SU-DHL-6 (cell line): ENCODE results near the gene TP73.

ENCODE experiments used
- H2AFZ ChIP-seq: fragments of 200-600 bp; sonication (generic); 2 replicates; pipeline ENCODE4 v1.6.1; 2014; ENCODE audit warnings: low read depth, mild to moderate bottlenecking, moderate library complexity, mixed read lengths, antibody characterized with exemption, low read length; ENCODE audit not compliant: severe bottlenecking
- H3F3A ChIP-seq: fragments of 200-600 bp; shearing (Covaris generic); 2 replicates; pipeline ENCODE4 v1.6.0; 2016; ENCODE audit warnings: antibody characterized with exemption, mild to moderate bottlenecking; ENCODE audit not compliant: insufficient read depth
- H3K27ac ChIP-seq: fragments of 200-600 bp; sonication (generic); 2 replicates; pipeline ENCODE4 v1.5.1; 2016; ENCODE audit warnings: low read depth, mild to moderate bottlenecking, low read length, moderate library complexity, mixed read lengths
- H3K27me3 ChIP-seq: fragments of 200-600 bp; sonication (generic), shearing (Covaris generic); 2 replicates; pipeline ENCODE4 v1.6.0; 2014; ENCODE audit warnings: mild to moderate bottlenecking, low read length
- H3K36me3 ChIP-seq: fragments of 200-600 bp; sonication (generic); 2 replicates; pipeline ENCODE4 v1.6.1; 2014; ENCODE audit warnings: mild to moderate bottlenecking, low read length, mixed read lengths
- H3K4me2 ChIP-seq: fragments of 300-600, 200-600 bp; shearing (Covaris generic), sonication (generic); 2 replicates; pipeline ENCODE4 v1.6.0; 2014; ENCODE audit warnings: low read length, low read depth, mild to moderate bottlenecking; ENCODE audit not compliant: poor library complexity, severe bottlenecking
- H3K4me3 ChIP-seq: fragments of 200-600 bp; sonication (generic); 2 replicates; pipeline ENCODE4 v1.5.1; 2014; ENCODE audit warnings: antibody characterized with exemption, low read length, mild to moderate bottlenecking, mixed read lengths; ENCODE audit not compliant: insufficient read depth, poor library complexity, severe bottlenecking
- H3K79me2 ChIP-seq: fragments of 200-600 bp; sonication (generic); 2 replicates; pipeline ENCODE4 v1.6.1; 2014; ENCODE audit warnings: mild to moderate bottlenecking, low read length, moderate library complexity; ENCODE audit not compliant: insufficient read depth
- H3K9ac ChIP-seq: fragments of 200-600 bp; sonication (generic); 2 replicates; pipeline ENCODE4 v1.7.0; 2014; ENCODE audit warnings: mild to moderate bottlenecking, low read length
- H3K9me2 ChIP-seq: fragments of 200-600 bp; sonication (generic); replicated peaks from 2 replicates; pipeline ENCODE4 v1.6.1; 2014; ENCODE audit warnings: low read length; ENCODE audit not compliant: insufficient read depth
- H3K9me3 ChIP-seq: fragments of 200-600 bp; sonication (generic); 2 replicates; pipeline ENCODE4 v1.6.1; 2014; ENCODE audit warnings: low read length, mixed read lengths; ENCODE audit not compliant: insufficient read depth
- H4K20me1 ChIP-seq: fragments of 200-600 bp; sonication (generic); 2 replicates; pipeline ENCODE4 v1.6.1; 2014; ENCODE audit warnings: low read depth, mild to moderate bottlenecking, antibody characterized with exemption, low read length, moderate library complexity, mixed read lengths
- EZH2phosphoT487 ChIP-seq: fragments of 200-600 bp; sonication (generic), shearing (Covaris generic); conservative IDR thresholded peaks from 2 replicates; pipeline ENCODE4 v1.6.1; 2018; ENCODE audit warnings: mild to moderate bottlenecking, antibody characterized with exemption, low read length, moderate library complexity, mixed read lengths
- TF ChIP-seq, protein P1 (sequence below): fragments of 200-600 bp; sonication (generic); IDR thresholded peaks from one replicate; pipeline ENCODE4 v1.5.1; 2017; ENCODE audit warnings: antibody characterized with exemption, mild to moderate bottlenecking, low read length, moderate library complexity; ENCODE audit not compliant: insufficient read depth, poor library complexity, severe bottlenecking

TP73 gene

DNA sequence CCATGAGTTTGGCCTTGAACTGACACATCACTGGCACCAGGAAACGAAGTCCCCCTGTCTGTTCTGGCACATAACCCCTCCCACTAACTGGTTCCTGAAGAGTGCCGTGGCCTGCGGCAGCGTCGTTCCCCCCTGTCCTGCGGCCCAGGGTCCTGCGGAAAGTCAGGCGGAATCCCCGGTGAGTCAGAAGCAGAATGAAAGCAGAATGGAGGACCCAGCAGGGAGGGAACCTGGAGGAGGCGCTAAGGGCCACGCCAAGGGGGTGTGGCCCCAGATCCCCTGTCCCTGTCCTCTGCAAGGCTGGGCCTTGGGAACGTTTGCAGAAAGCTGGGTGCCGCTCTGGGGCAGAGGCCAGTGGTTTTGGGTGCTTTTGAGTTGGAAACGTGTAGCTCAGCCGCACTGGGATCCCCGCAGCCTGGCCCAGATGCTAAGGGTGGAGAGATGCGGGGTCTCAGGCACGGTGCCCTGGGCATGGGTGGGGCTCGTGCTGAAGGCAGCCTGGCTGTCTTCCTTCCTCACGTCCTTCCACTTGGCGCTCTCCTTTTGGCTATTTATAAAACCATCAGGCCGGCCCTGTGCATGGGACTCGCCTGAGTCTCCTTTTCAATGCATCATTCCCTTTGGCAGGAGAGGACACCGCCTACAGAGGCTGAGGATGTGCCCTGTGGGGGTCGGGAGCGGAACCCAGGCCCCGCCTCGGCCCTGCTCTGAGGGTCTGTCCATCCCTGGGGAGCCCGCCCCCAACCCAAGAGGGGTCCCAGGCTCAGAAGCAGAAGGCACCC, 36.2 kb downstream of the TP73 start:
- H3K9me2 ChIP-seq, result no peaks in the 10 kb centered on the region
- no peak overlapping the region for H3K9ac ChIP-seq
- H4K20me1 ChIP-seq, result no peaks in the 10 kb centered on the region
- no peak overlapping the region for H2AFZ ChIP-seq
- no peak overlapping the region for H3K4me2 ChIP-seq
- TF ChIP-seq, protein P1, sequence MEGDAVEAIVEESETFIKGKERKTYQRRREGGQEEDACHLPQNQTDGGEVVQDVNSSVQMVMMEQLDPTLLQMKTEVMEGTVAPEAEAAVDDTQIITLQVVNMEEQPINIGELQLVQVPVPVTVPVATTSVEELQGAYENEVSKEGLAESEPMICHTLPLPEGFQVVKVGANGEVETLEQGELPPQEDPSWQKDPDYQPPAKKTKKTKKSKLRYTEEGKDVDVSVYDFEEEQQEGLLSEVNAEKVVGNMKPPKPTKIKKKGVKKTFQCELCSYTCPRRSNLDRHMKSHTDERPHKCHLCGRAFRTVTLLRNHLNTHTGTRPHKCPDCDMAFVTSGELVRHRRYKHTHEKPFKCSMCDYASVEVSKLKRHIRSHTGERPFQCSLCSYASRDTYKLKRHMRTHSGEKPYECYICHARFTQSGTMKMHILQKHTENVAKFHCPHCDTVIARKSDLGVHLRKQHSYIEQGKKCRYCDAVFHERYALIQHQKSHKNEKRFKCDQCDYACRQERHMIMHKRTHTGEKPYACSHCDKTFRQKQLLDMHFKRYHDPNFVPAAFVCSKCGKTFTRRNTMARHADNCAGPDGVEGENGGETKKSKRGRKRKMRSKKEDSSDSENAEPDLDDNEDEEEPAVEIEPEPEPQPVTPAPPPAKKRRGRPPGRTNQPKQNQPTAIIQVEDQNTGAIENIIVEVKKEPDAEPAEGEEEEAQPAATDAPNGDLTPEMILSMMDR, result no peak
- TF ChIP-seq EZH2phosphoT487, result no peak
- H3K4me3 ChIP-seq, result no peak overlapping the region
- no peaks in the 10 kb centered on the region for H3K36me3 ChIP-seq
- no peaks in the 10 kb centered on the region for H3K9me3 ChIP-seq
- no peak overlapping the region for H3K27ac ChIP-seq
- no peaks in the 10 kb centered on the region for H3K27me3 ChIP-seq
- H3F3A ChIP-seq, result no peaks in the 10 kb centered on the region
- H3K79me2 ChIP-seq, result no peaks in the 10 kb centered on the region

DNA sequence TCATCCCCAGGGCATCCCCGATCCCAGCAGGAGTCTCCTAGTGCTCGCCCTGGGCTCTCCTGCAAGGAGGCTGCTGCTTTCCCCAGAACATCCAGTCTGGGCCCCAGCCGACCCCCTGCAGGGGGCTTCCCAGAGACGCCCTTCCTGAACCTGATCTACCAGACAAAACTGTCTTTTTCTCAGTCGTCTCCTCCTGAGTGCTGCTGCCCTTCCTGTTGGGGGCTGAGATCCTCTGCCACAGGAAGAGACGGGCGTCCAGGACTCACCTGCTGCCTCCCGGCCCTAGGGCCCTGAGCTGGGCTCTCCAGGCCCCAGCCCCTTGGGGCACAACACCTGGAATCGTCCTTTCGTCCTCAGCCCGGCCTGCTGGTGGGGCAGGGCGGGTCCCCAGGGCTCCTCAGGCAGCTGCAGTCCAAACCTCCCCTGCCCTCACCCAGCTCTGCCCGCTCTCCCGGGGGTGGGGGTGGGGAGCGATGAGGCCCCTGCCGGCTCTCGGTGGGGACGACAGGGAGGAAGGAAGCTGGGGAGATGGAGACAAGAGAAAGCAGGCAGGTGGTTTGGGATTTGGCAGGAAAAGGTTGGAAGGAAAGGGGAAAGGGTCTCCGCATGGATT, 36.9 kb downstream of the TP73 start:
- Histone ChIP-seq H3K9me3 (no peaks in the 10 kb centered on the region), H3K27ac (no peak overlapping the region), H4K20me1 (no peaks in the 10 kb centered on the region), H3K36me3 (no peaks in the 10 kb centered on the region), H3K79me2 (no peaks in the 10 kb centered on the region), H3F3A (no peaks in the 10 kb centered on the region), H3K4me3 (no peak overlapping the region), H3K9ac (no peak overlapping the region), H3K4me2 (no peak overlapping the region), H3K27me3 (no peaks in the 10 kb centered on the region), H3K9me2 (no peaks in the 10 kb centered on the region), H2AFZ (no peak overlapping the region)
- no peak for TF ChIP-seq EZH2phosphoT487
- TF ChIP-seq, protein P1, result no peak

DNA sequence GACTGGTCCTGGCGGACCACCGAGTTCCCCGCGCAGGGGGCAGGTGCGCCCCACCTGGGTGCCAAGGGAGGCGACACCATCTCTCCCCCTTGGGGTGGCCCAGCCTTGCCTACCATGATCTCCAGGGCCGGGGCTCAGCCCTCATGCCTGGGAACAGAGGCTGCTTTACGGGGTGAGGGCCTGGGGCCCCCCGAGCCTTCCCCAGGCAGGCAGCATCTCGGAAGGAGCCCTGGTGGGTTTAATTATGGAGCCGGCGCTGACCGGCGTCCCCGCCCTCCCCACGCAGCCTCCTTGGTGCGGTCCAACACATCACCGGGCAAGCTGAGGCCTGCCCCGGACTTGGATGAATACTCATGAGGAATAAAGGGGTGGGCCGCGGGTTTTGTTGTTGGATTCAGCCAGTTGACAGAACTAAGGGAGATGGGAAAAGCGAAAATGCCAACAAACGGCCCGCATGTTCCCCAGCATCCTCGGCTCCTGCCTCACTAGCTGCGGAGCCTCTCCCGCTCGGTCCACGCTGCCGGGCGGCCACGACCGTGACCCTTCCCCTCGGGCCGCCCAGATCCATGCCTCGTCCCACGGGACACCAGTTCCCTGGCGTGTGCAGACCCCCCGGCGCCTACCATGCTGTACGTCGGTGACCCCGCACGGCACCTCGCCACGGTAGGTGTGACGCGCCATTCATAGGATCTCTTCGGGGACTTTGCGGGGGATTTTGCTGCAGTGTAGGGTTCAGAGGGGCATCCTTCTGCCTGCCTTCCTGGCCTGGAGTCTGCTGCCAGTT, 38.2 kb downstream of the TP73 start:
- no peaks in the 10 kb centered on the region for H3F3A ChIP-seq
- H3K9ac ChIP-seq, result no peak overlapping the region

More for the DNA sequence above, 38.2 kb downstream of the TP73 start:
- H4K20me1 ChIP-seq, result no peaks in the 10 kb centered on the region
- no peaks in the 10 kb centered on the region for H3K9me3 ChIP-seq
- no peak overlapping the region for H3K27ac ChIP-seq
- H3K36me3 ChIP-seq, result no peaks in the 10 kb centered on the region
- no peaks in the 10 kb centered on the region for H3K9me2 ChIP-seq
- H3K4me3 ChIP-seq, result no peak overlapping the region
- no peak overlapping the region for H2AFZ ChIP-seq
- no peak overlapping the region for H3K4me2 ChIP-seq
- no peaks in the 10 kb centered on the region for H3K27me3 ChIP-seq
- TF ChIP-seq, protein P1, result no peak
- no peak for TF ChIP-seq EZH2phosphoT487
- H3K79me2 ChIP-seq, result no peaks in the 10 kb centered on the region
